GM10847 (cell line): Measurements from ENCODE around the gene RPS6KA2.

Experiments used
- POLR2A ChIP-seq: IDR thresholded peaks from 2 replicates; pipeline ENCODE4 v1.6.1; 2011; ENCODE audit not compliant: insufficient read length; ENCODE audit errors: extremely low read depth

RPS6KA2 gene

GRCh38 chr6:166360243-166361076, 266.6 kb downstream of the RPS6KA2 start:
- TF ChIP-seq POLR2A = no peak
